Coronary artery (tissue), 2 donors: ENCODE data around the gene CRTC2.
A peak's percentile ranks its signal among the peaks of the same experiment; 100 is the strongest.

Experiments
- DNase-seq: peaks from one replicate; pipeline ENCODE4 v3.0.0-alpha.2; 2017; ENCODE audit warnings: low spot score
- H3K27ac ChIP-seq, 2 donors: fragments of 200-600 bp; sonication (generic); one replicate each; pipeline ENCODE4 v1.5.1; 2016 to 2019
- H3K4me3 ChIP-seq: fragments of 200-600 bp; sonication (generic); 2 replicates; pipeline ENCODE4 v1.5.1; 2016; ENCODE audit warnings: mild to moderate bottlenecking, moderate library complexity
- CTCF ChIP-seq: fragments of 200-600 bp; sonication (generic); IDR thresholded peaks from one replicate; pipeline ENCODE4 v1.5.1; 2019; ENCODE audit warnings: antibody characterized with exemption

The CRTC2 gene

GRCh38 chr1:153903841-153904455, 54.5 kb downstream of the CRTC2 start:
- Histone ChIP-seq H3K27ac (peak overlapping the region in 1 of 2 donors; percentile 65), H3K4me3 (no peak overlapping the region)
- no peak for TF ChIP-seq CTCF
- DNase-seq = no peak

GRCh38 chr1:153899509-153899908, 58.9 kb downstream of the CRTC2 start:
- DNase-seq = no peak
- no peak for TF ChIP-seq CTCF
- Histone ChIP-seq H3K4me3 (no peak overlapping the region), H3K27ac (no peak overlapping the region)
